SK-N-SH (cell line): Measurements from ENCODE around the gene TPST2. TPM values are rescaled to one million over a fixed set of nuclear protein-coding genes. Genes with fewer than 3 reads are reported as not detected.

Experiments
- CTCF ChIA-PET: fragments of 300-600, 350-600 bp; formaldehyde crosslinking; extraction: SDS; loops from one replicate; lab custom pipeline; 2021; lab: Yijun Ruan, JAX
- POLR2A ChIA-PET: fragments of 350-600 bp; sonication (Branson Sonifier 250); formaldehyde crosslinking; extraction: SDS; loops from one replicate; lab custom pipeline; 2020; ENCODE audit warnings: antibody characterized with exemption, inconsistent platforms; lab: Yijun Ruan, JAX
- DNase-seq: peaks from one replicate; pipeline ENCODE4 v3.0.0; 2012
- H2AFZ ChIP-seq: fragments of 200-600 bp; sonication (generic); 2 replicates; pipeline ENCODE4 v1.8.1; 2016; ENCODE audit warnings: antibody characterized with exemption, mild to moderate bottlenecking, low read depth
- H3F3A ChIP-seq: fragments of 200-600 bp; sonication (generic); replicated peaks from 2 replicates; pipeline ENCODE3; 2016; ENCODE audit warnings: antibody characterized with exemption, mild to moderate bottlenecking; ENCODE audit not compliant: insufficient read depth
- H3K27ac ChIP-seq, 2 experiments: fragments of 200-500 bp in 1 of 2; fragments of 200-600 bp in 1 of 2; sonication (Bioruptor generic) in 1 of 2; sonication (generic), shearing (Covaris generic) in 1 of 2; 2 replicates each; pipeline versions ENCODE4 v1.5.1 to v1.6.1; 2014 to 2016; ENCODE audit warnings: low read depth in 2 of 2, inconsistent platforms in 1 of 2, low read length in 1 of 2, mild to moderate bottlenecking in 1 of 2, mixed read lengths in 1 of 2
- H3K27me3 ChIP-seq: fragments of 200-600 bp; sonication (generic), shearing (Covaris generic); 2 replicates; pipeline ENCODE4 v1.6.1; 2016; ENCODE audit warnings: mixed run types; ENCODE audit not compliant: insufficient read depth
- H3K36me3 ChIP-seq, 2 experiments: fragments of 200-500 bp in 1 of 2; fragments of 200-600 bp in 1 of 2; sonication (Bioruptor generic) in 1 of 2; sonication (generic) in 1 of 2; replicated peaks in 1 of 2; 2 replicates each; pipeline versions ENCODE3 to v1.5.1; 2014 to 2016; ENCODE audit warnings: low read length in 1 of 2, mild to moderate bottlenecking in 1 of 2; ENCODE audit not compliant: insufficient read depth in 2 of 2, control insufficient read depth in 1 of 2
- H3K4me1 ChIP-seq, 2 experiments: fragments of 200-500 bp in 1 of 2; fragments of 200-600 bp in 1 of 2; sonication (Bioruptor generic) in 1 of 2; sonication (generic), shearing (Covaris generic) in 1 of 2; 2 replicates each; pipeline versions ENCODE4 v1.5.1 to v1.6.1; 2014 to 2016; ENCODE audit warnings: low read depth in 1 of 2, low read length in 1 of 2, mixed run types in 1 of 2; ENCODE audit not compliant: insufficient read depth in 2 of 2, control insufficient read depth in 1 of 2
- H3K4me2 ChIP-seq: fragments of 200-600 bp; sonication (generic), shearing (Covaris generic); 2 replicates; pipeline ENCODE4 v1.6.1; 2017; ENCODE audit warnings: mixed run types
- H3K4me3 ChIP-seq, 2 experiments: fragments of 200-500 bp in 1 of 2; fragments of 200-600 bp in 1 of 2; sonication (Bioruptor generic) in 1 of 2; sonication (generic), shearing (Covaris generic) in 1 of 2; 2 replicates each; pipeline versions ENCODE4 v1.5.1 to v1.8.1; 2014 to 2016; ENCODE audit warnings: low read depth in 2 of 2, inconsistent platforms in 1 of 2, low read length in 1 of 2, mild to moderate bottlenecking in 1 of 2, mixed read lengths in 1 of 2, moderate library complexity in 1 of 2
- H3K79me2 ChIP-seq: fragments of 200-600 bp; sonication (generic); 2 replicates; pipeline ENCODE4 v1.8.1; 2017; ENCODE audit warnings: mild to moderate bottlenecking; ENCODE audit not compliant: insufficient read depth
- H3K9ac ChIP-seq: fragments of 200-600 bp; sonication (generic); 2 replicates; pipeline ENCODE4 v1.6.1; 2017; ENCODE audit warnings: mixed run types
- H3K9me2 ChIP-seq: fragments of 200-600 bp; sonication (generic); 2 replicates; pipeline ENCODE4 v1.6.1; 2017; ENCODE audit warnings: mixed run types
- H3K9me3 ChIP-seq: fragments of 200-600 bp; sonication (generic); 2 replicates; pipeline ENCODE4 v1.6.1; 2017; ENCODE audit warnings: mixed run types, mild to moderate bottlenecking, moderate library complexity
- H4K20me1 ChIP-seq: fragments of 200-600 bp; sonication (generic); 2 replicates; pipeline ENCODE4 v1.6.1; 2017; ENCODE audit warnings: mild to moderate bottlenecking, mixed run types; ENCODE audit not compliant: insufficient read depth
- EP300 ChIP-seq, 2 experiments: IDR thresholded peaks; 2 replicates each; pipeline versions ENCODE4 v1.4.0 to v1.6.1; 2012; ENCODE audit warnings: borderline replicate concordance in 1 of 2, low read depth in 1 of 2, low read length in 1 of 2
- FOXJ3 ChIP-seq: sonication (generic); formaldehyde crosslinking; IDR thresholded peaks from 2 replicates; pipeline ENCODE4 v1.5.1; 2020; ENCODE audit warnings: mild to moderate bottlenecking, missing genetic modification reagents
- GABPA ChIP-seq: IDR thresholded peaks from 2 replicates; pipeline ENCODE4 v1.4.0; 2012; ENCODE audit warnings: low read depth, mild to moderate bottlenecking
- GATA2 ChIP-seq: sonication (generic); formaldehyde crosslinking; IDR thresholded peaks from 2 replicates; pipeline ENCODE4 v1.5.0; 2020; ENCODE audit warnings: mild to moderate bottlenecking, missing genetic modification reagents
- JUND ChIP-seq: IDR thresholded peaks from 2 replicates; pipeline ENCODE4 v1.4.0; 2012
- MEF2A ChIP-seq: IDR thresholded peaks from 2 replicates; pipeline ENCODE4 v1.4.0; 2012; ENCODE audit warnings: low read depth, borderline replicate concordance
- NFIC ChIP-seq: IDR thresholded peaks from 2 replicates; pipeline ENCODE4 v1.4.0; 2012; ENCODE audit warnings: borderline replicate concordance
- RCOR1 ChIP-seq: fragments of 150-350 bp; IDR thresholded peaks from 2 replicates; pipeline ENCODE4 v1.6.1; 2017; ENCODE audit warnings: antibody characterized with exemption, low read length
- RFX5 ChIP-seq: IDR thresholded peaks from 2 replicates; pipeline ENCODE4 v1.6.1; 2012; ENCODE audit warnings: mild to moderate bottlenecking, improper control_type of control experiment, low read length
- RXRA ChIP-seq: IDR thresholded peaks from 2 replicates; pipeline ENCODE4 v1.4.0; 2012; ENCODE audit warnings: low read depth, mild to moderate bottlenecking, borderline replicate concordance
- TAF1 ChIP-seq: IDR thresholded peaks from 2 replicates; pipeline ENCODE4 v1.6.1; 2012; ENCODE audit warnings: low read depth, mild to moderate bottlenecking, low read length, moderate library complexity, borderline replicate concordance
- WGBS: methylation state at CpG from one replicate; pipeline ENCODE4 v1.1.6; 2017; ENCODE audit warnings: low lambda C conversion rate; 5-methylcytosine and 5-hydroxymethylcytosine counted together
- polyA plus RNA-seq, 3 experiments: library from polyadenylated mRNA; depleted of rRNA; stranded (reverse); fragments of >200 nt; gene quantifications; 2 replicates each; pipeline ENCODE4 v1.2.3, GENCODE V29; 2012
- TF ChIP-seq, protein P1 (sequence below): fragments of 200-600 bp; sonication (generic); IDR thresholded peaks from 2 replicates; pipeline ENCODE4 v1.6.1; 2017; ENCODE audit warnings: antibody characterized with exemption, mild to moderate bottlenecking, moderate library complexity
- TF ChIP-seq, protein P2 (sequence below): IDR thresholded peaks from 2 replicates; pipeline ENCODE4 v1.6.1; 2012; ENCODE audit warnings: mild to moderate bottlenecking, low read depth, low read length, moderate library complexity
- TF ChIP-seq, protein P3 (sequence below): IDR thresholded peaks from 2 replicates; pipeline ENCODE4 v1.4.0; 2012; ENCODE audit warnings: low read depth, borderline replicate concordance
- TF ChIP-seq, protein P4 (sequence below): fragments of 150-350 bp; IDR thresholded peaks from 2 replicates; pipeline ENCODE4 v1.6.1; 2016; ENCODE audit warnings: mild to moderate bottlenecking, low read depth, low read length
- TF ChIP-seq, protein P5 (sequence below): IDR thresholded peaks from 2 replicates; pipeline ENCODE4 v1.4.0; 2012; ENCODE audit warnings: low read depth

Gene TPST2
- polyA plus RNA-seq, 1 of the 3 experiments (the other 2 are of a cell fraction) = 58.4 TPM

DNA sequence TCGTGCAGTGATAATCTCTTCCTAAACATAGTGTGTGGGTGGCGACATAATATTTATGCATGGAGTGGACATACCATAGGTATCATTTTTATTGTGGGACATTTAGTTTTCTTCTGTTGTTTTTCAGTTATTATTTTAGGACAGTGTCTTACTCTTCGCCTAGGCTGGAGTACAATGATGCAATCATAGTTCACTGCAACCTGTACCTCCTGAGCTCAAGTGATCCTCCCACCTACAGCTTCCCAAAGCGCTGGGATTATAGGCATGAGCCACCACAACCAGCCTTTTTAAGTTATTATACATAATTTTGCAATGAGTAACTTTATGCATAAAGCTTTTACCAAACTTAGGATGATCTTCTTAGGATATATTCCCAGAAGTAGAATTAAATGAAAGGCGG lies 103.5 kb downstream of the TPST2 start:
- Histone ChIP-seq H3K4me1 (peaks cover 4 to 21% of the 10 kb centered on the region in 2 experiments; a peak in 3 of 4 replicates), H3K4me2 (0 out of 2 replicates have a peak overlapping the region, but pooled peaks have one; percentile 28), H3K4me3 (no peak overlapping the region), H3K9me2 (no peaks in the 10 kb centered on the region), H4K20me1 (no peaks in the 10 kb centered on the region), H3K27me3 (no peaks in the 10 kb centered on the region), H3K27ac (no peak overlapping the region), H3K79me2 (peaks cover 54% of the 10 kb centered on the region), H3K9me3 (no peaks in the 10 kb centered on the region), H3K9ac (no peak overlapping the region), H2AFZ (no peak overlapping the region), H3F3A (peaks cover 7% of the 10 kb centered on the region), H3K36me3 (peaks cover 12 to 36% of the 10 kb centered on the region in 2 experiments)
- no peak for DNase-seq
- 92% methylated on average over 5 of the region's 5 CpGs for WGBS
- ChIA-PET POLR2A (no interaction called here), CTCF (no interaction called here)
- no peak for TF ChIP-seq RCOR1
- TF ChIP-seq JUND = no peak
- no peak for TF ChIP-seq TAF1

DNA sequence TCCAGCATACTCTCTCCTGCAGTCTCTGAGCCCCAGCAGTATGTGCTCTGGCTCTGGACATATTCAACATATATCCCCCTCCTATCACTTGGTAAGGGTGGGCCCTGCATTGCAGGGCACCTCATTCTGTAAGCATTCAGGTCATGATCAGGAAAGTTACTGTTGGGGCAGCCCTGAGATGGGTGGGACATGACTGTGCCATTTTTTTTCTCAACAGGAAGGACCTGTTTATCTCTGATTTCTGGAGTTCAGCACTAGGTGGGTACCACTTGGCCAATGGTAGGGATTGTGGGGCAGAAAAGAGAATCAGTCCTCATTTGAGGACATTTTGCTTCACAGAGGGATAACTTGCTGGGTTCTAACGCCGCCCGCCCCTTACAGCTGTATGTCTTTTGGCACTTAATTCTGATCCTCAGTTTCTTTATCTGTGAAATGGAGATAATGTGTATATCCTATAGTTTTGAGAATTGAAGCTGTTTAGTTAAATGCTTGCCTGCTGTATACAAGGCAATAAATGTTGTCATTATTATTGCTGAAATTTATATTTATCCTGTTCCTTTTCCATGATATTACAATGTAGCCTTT lies 104.0 kb downstream of the TPST2 start:
- 96% methylated on average over 3 of the region's 3 CpGs for WGBS
- H2AFZ ChIP-seq = no peak overlapping the region
- POLR2A ChIA-PET = no interaction called here
- H3K9me3 ChIP-seq = no peaks in the 10 kb centered on the region
- peaks cover 4 to 24% of the 10 kb centered on the region in 2 experiments; a peak in 3 of 4 replicates for H3K4me1 ChIP-seq
- no peak for DNase-seq
- H3K9ac ChIP-seq = no peak overlapping the region
- no peak overlapping the region for H3K27ac ChIP-seq
- H4K20me1 ChIP-seq = no peaks in the 10 kb centered on the region
- H3F3A ChIP-seq = peaks cover 3% of the 10 kb centered on the region
- H3K27me3 ChIP-seq = no peaks in the 10 kb centered on the region
- peak overlapping the region; percentile 28; the same call in 1 of the 2 replicates for H3K4me2 ChIP-seq
- peaks cover 59% of the 10 kb centered on the region for H3K79me2 ChIP-seq
- CTCF ChIA-PET = no interaction called here
- H3K4me3 ChIP-seq = no peak overlapping the region
- H3K9me2 ChIP-seq = no peaks in the 10 kb centered on the region
- peaks cover 7 to 31% of the 10 kb centered on the region in 2 experiments for H3K36me3 ChIP-seq
- TF ChIP-seq FOXJ3 (CRISPR knock-in tag) (no peak), RXRA (no peak), GATA2 (no peak), MEF2A (no peak), NFIC (no peak), EP300 (IDR thresholded peaks at IDR 0.05; ENCODE audit: borderline replicate concordance in 1 of 2, low read depth in 1 of 2, low read length in 1 of 2) (no peak), RFX5 (no peak), GABPA (no peak)
- TF ChIP-seq, protein P1, sequence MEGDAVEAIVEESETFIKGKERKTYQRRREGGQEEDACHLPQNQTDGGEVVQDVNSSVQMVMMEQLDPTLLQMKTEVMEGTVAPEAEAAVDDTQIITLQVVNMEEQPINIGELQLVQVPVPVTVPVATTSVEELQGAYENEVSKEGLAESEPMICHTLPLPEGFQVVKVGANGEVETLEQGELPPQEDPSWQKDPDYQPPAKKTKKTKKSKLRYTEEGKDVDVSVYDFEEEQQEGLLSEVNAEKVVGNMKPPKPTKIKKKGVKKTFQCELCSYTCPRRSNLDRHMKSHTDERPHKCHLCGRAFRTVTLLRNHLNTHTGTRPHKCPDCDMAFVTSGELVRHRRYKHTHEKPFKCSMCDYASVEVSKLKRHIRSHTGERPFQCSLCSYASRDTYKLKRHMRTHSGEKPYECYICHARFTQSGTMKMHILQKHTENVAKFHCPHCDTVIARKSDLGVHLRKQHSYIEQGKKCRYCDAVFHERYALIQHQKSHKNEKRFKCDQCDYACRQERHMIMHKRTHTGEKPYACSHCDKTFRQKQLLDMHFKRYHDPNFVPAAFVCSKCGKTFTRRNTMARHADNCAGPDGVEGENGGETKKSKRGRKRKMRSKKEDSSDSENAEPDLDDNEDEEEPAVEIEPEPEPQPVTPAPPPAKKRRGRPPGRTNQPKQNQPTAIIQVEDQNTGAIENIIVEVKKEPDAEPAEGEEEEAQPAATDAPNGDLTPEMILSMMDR = no peak
- TF ChIP-seq, protein P2, sequence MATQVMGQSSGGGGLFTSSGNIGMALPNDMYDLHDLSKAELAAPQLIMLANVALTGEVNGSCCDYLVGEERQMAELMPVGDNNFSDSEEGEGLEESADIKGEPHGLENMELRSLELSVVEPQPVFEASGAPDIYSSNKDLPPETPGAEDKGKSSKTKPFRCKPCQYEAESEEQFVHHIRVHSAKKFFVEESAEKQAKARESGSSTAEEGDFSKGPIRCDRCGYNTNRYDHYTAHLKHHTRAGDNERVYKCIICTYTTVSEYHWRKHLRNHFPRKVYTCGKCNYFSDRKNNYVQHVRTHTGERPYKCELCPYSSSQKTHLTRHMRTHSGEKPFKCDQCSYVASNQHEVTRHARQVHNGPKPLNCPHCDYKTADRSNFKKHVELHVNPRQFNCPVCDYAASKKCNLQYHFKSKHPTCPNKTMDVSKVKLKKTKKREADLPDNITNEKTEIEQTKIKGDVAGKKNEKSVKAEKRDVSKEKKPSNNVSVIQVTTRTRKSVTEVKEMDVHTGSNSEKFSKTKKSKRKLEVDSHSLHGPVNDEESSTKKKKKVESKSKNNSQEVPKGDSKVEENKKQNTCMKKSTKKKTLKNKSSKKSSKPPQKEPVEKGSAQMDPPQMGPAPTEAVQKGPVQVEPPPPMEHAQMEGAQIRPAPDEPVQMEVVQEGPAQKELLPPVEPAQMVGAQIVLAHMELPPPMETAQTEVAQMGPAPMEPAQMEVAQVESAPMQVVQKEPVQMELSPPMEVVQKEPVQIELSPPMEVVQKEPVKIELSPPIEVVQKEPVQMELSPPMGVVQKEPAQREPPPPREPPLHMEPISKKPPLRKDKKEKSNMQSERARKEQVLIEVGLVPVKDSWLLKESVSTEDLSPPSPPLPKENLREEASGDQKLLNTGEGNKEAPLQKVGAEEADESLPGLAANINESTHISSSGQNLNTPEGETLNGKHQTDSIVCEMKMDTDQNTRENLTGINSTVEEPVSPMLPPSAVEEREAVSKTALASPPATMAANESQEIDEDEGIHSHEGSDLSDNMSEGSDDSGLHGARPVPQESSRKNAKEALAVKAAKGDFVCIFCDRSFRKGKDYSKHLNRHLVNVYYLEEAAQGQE = no peak
- TF ChIP-seq, protein P3, sequence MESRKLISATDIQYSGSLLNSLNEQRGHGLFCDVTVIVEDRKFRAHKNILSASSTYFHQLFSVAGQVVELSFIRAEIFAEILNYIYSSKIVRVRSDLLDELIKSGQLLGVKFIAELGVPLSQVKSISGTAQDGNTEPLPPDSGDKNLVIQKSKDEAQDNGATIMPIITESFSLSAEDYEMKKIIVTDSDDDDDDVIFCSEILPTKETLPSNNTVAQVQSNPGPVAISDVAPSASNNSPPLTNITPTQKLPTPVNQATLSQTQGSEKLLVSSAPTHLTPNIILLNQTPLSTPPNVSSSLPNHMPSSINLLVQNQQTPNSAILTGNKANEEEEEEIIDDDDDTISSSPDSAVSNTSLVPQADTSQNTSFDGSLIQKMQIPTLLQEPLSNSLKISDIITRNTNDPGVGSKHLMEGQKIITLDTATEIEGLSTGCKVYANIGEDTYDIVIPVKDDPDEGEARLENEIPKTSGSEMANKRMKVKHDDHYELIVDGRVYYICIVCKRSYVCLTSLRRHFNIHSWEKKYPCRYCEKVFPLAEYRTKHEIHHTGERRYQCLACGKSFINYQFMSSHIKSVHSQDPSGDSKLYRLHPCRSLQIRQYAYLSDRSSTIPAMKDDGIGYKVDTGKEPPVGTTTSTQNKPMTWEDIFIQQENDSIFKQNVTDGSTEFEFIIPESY = no peak
- TF ChIP-seq, protein P4, sequence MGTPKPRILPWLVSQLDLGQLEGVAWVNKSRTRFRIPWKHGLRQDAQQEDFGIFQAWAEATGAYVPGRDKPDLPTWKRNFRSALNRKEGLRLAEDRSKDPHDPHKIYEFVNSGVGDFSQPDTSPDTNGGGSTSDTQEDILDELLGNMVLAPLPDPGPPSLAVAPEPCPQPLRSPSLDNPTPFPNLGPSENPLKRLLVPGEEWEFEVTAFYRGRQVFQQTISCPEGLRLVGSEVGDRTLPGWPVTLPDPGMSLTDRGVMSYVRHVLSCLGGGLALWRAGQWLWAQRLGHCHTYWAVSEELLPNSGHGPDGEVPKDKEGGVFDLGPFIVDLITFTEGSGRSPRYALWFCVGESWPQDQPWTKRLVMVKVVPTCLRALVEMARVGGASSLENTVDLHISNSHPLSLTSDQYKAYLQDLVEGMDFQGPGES = no peak
- TF ChIP-seq, protein P5, sequence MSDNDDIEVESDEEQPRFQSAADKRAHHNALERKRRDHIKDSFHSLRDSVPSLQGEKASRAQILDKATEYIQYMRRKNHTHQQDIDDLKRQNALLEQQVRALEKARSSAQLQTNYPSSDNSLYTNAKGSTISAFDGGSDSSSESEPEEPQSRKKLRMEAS = no peak
